GM23338 (cell line): ENCODE measurements around the gene MAP4K4. TPM values are rescaled to one million over a fixed set of nuclear protein-coding genes. Genes with fewer than 3 reads are reported as not detected.

Experiments used
- ATAC-seq: fragments of 200-7000 bp; cut with Tn5 transposase; 3 replicates; pipeline ENCODE4 v1.9.1; 2020
- DNase-seq: peaks from one replicate; pipeline ENCODE4 v3.0.0-alpha.2; 2015; ENCODE audit warnings: low spot score
- H2AFZ ChIP-seq: fragments of 200-600 bp; sonication (generic); 2 replicates; pipeline ENCODE4 v1.8.0; 2016; ENCODE audit warnings: antibody characterized with exemption, mild to moderate bottlenecking, moderate library complexity
- H3F3A ChIP-seq: fragments of 200-600 bp; sonication (generic); replicated peaks from 2 replicates; pipeline ENCODE4 v1.8.0; 2017; ENCODE audit warnings: antibody characterized with exemption, mixed run types, low read depth
- H3K27ac ChIP-seq: fragments of 200-600 bp; sonication (generic); 2 replicates; pipeline ENCODE4 v1.6.1; 2016; ENCODE audit warnings: low read depth
- H3K27me3 ChIP-seq: fragments of 200-600 bp; sonication (generic); 2 replicates; pipeline ENCODE4 v1.8.0; 2016; ENCODE audit warnings: mild to moderate bottlenecking, mixed run types, moderate library complexity; ENCODE audit not compliant: insufficient read depth
- H3K36me3 ChIP-seq: fragments of 200-600 bp; sonication (generic); 2 replicates; pipeline ENCODE4 v1.8.0; 2016; ENCODE audit warnings: mild to moderate bottlenecking; ENCODE audit not compliant: insufficient read depth
- H3K4me1 ChIP-seq: fragments of 200-600 bp; sonication (generic); 2 replicates; pipeline ENCODE4 v1.8.0; 2016; ENCODE audit warnings: mild to moderate bottlenecking, moderate library complexity; ENCODE audit not compliant: insufficient read depth
- H3K4me2 ChIP-seq: fragments of 200-600 bp; sonication (generic); 2 replicates; pipeline ENCODE4 v1.7.1; 2017; ENCODE audit warnings: mixed run types
- H3K4me3 ChIP-seq: fragments of 200-600 bp; sonication (generic); 2 replicates; pipeline ENCODE4 v1.6.1; 2016; ENCODE audit warnings: mixed run types
- H3K79me2 ChIP-seq: fragments of 200-600 bp; sonication (generic); replicated peaks from 2 replicates; pipeline ENCODE4 v1.8.0; 2017; ENCODE audit warnings: mild to moderate bottlenecking; ENCODE audit not compliant: insufficient read depth
- H3K9me2 ChIP-seq: fragments of 200-600 bp; sonication (generic); 2 replicates; pipeline ENCODE4 v1.8.0; 2017; ENCODE audit not compliant: insufficient read depth
- H4K20me1 ChIP-seq: fragments of 200-600 bp; sonication (generic); replicated peaks from 2 replicates; pipeline ENCODE4 v1.8.0; 2017; ENCODE audit warnings: mild to moderate bottlenecking; ENCODE audit not compliant: insufficient read depth
- H3K27ac Mint-ChIP-seq: 2 replicates; pipeline ENCODE4 v1.8.0; 2020; ENCODE audit warnings: inconsistent platforms, mild to moderate bottlenecking, moderate library complexity, mixed read lengths
- H3K27me3 Mint-ChIP-seq: 3 replicates; pipeline ENCODE4 v1.8.0; 2022; ENCODE audit warnings: low read depth, mild to moderate bottlenecking, moderate library complexity, mixed read lengths, inconsistent platforms; ENCODE audit not compliant: insufficient read depth, poor library complexity
- H3K36me3 Mint-ChIP-seq: 3 replicates; pipeline ENCODE4 v1.8.0; 2021; ENCODE audit warnings: low read depth, mild to moderate bottlenecking, inconsistent platforms, moderate library complexity, mixed read lengths
- H3K4me1 Mint-ChIP-seq: 3 replicates; pipeline ENCODE4 v1.8.0; 2020; ENCODE audit warnings: mild to moderate bottlenecking, inconsistent platforms, mixed read lengths
- H3K4me3 Mint-ChIP-seq: 3 replicates; pipeline ENCODE4 v1.8.0; 2021; ENCODE audit warnings: moderate library complexity, mild to moderate bottlenecking, inconsistent platforms, mixed read lengths
- H3K9me3 Mint-ChIP-seq: 3 replicates; pipeline ENCODE4 v1.8.0; 2020; ENCODE audit warnings: moderate library complexity, mild to moderate bottlenecking, inconsistent platforms, mixed read lengths
- CREB1 ChIP-seq: fragments of 250-450 bp; sonication (Bioruptor Pico); IDR thresholded peaks from 2 replicates; pipeline ENCODE4 v1.5.0; 2020; ENCODE audit warnings: low read depth, mild to moderate bottlenecking, moderate library complexity
- CTCF ChIP-seq, 2 experiments: fragments of 200-600 bp in 1 of 2; sonication (generic) in 1 of 2; conservative IDR thresholded peaks; 2 replicates each; pipeline versions ENCODE4 v1.5.1 to v1.6.1; 2016 to 2017; ENCODE audit warnings: antibody characterized with exemption in 2 of 2, low read depth in 2 of 2, mild to moderate bottlenecking in 2 of 2, moderate library complexity in 1 of 2
- ETS1 ChIP-seq: IDR thresholded peaks from 2 replicates; pipeline ENCODE4 v1.6.1; 2016; ENCODE audit warnings: antibody characterized with exemption
- NANOG ChIP-seq: IDR thresholded peaks from 2 replicates; pipeline ENCODE4 v1.6.1; 2016; ENCODE audit warnings: antibody characterized with exemption, borderline replicate concordance
- POLR2AphosphoS5 ChIP-seq: IDR thresholded peaks from 2 replicates; pipeline ENCODE4 v1.6.1; 2016; ENCODE audit warnings: antibody characterized with exemption, low read depth
- REST ChIP-seq: IDR thresholded peaks from one replicate; pipeline ENCODE4 v1.6.1; 2018; ENCODE audit warnings: antibody characterized with exemption; ENCODE audit not compliant: unreplicated experiment
- STAT1 ChIP-seq: IDR thresholded peaks from one replicate; pipeline ENCODE4 v1.6.1; 2016; ENCODE audit warnings: antibody characterized with exemption; ENCODE audit not compliant: unreplicated experiment
- ZNF331 ChIP-seq: fragments of 250-450 bp; sonication (Bioruptor Pico); IDR thresholded peaks from 2 replicates; pipeline ENCODE4 v1.5.0; 2020; ENCODE audit warnings: low read depth, mild to moderate bottlenecking, moderate library complexity
- polyA plus RNA-seq: library from polyadenylated mRNA; unstranded; fragments of >200 nt; fragmentation: Nextera tagmentation; extraction: Ambion mirVana; gene quantifications from 2 replicates; pipeline ENCODE4 v1.2.1, GENCODE V29; 2016
- total RNA-seq: library from RNA; depleted of rRNA; stranded (reverse); fragments of >200 nt; shearing (Covaris generic); gene quantifications from 2 replicates; pipeline ENCODE4 v1.2.3, GENCODE V29; 2014

The MAP4K4 gene
- total and polyA plus RNA-seq, 2 experiments from 2014 or later = 34.6 to 99.2 TPM

- no peak for TF ChIP-seq ETS1
- TF ChIP-seq ZNF331 (CRISPR knock-in tag) = no peak
- TF ChIP-seq NANOG = no peak
- no peak for TF ChIP-seq CREB1
Observed at GRCh38 chr2:101807242-101807641, 109.7 kb downstream of the MAP4K4 start (continued).

DNA sequence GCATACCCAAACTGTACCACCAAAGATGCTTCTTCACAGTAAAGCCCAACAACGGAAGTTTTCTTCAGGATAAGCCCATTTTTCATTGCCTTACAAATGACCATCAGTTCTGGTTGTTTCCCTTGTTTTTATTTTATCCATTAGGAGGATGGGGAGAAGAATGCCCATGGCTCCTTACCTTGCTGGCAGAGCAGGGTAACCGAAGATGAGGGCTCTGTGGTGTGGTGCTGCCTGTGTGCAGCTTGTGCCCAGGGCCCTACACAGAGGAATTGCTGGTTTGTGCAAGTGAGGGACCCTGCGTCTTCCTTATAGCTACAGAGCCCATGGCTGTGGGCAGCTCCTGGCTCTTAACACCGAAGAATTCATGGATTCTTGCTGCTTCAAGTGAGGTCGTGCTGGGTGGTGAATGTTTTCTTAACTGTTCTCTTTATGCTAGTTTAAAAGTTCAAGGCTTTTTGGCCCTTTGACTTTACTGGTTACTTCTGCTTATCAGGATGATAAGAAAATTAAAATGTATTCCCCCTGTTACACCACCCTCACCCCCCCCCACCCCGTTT is 110.6 kb downstream of the MAP4K4 start:
- Mint-ChIP-seq H3K36me3 (peaks cover 3% of the 10 kb centered on the region; the same call in 2 of the 3 replicates), H3K9me3 (no peaks in the 10 kb centered on the region), H3K27ac (peak overlapping the region; percentile 60; the same call in 1 of the 2 replicates), H3K4me1 (peaks cover 72% of the 10 kb centered on the region), H3K27me3 (peaks cover 2% of the 10 kb centered on the region), H3K4me3 (no peak overlapping the region)
- H2AFZ ChIP-seq = no peak overlapping the region
- TF ChIP-seq ETS1 (no peak), REST (no peak), STAT1 (no peak), NANOG (peak; percentile 21; the same call in 1 of the 2 replicates)
- peak overlapping the region; percentile 89 for H3K27ac ChIP-seq
- peak overlapping the region; percentile 68; the same call in 1 of the 2 replicates for H3K4me2 ChIP-seq
- no peaks in the 10 kb centered on the region for H3K9me2 ChIP-seq
- H3K4me3 ChIP-seq = no peak overlapping the region
- H3K4me1 ChIP-seq = peaks cover 72% of the 10 kb centered on the region
- ATAC-seq (peak; percentile 57), DNase-seq (peak; percentile 68)
- no peaks in the 10 kb centered on the region; the same call in 1 of the 2 replicates for H4K20me1 ChIP-seq
- H3K36me3 ChIP-seq = no peaks in the 10 kb centered on the region
- H3K27me3 ChIP-seq = no peaks in the 10 kb centered on the region
- H3F3A ChIP-seq = no peaks in the 10 kb centered on the region; the same call in 1 of the 2 replicates
- H3K79me2 ChIP-seq = peaks cover 94% of the 10 kb centered on the region

DNA sequence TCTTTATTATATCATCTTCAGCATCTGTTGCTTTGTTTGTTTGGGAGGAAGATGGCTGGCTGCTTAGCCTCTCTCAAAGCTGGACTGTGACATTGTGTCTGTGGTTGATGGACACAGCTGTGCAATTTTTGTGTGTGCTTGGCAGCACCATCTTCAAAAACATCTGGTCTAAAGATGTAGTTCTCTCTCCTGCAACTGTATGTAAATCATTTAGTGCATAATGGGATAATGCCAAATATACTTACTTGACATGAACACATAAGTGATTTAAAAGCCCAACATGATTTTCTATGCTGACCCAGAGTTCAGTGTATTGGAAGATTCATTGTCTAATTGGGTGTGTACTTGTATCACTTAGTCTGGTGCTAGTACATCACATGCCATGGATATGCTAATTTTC is 112.2 kb downstream of the MAP4K4 start:
- Mint-ChIP-seq H3K9me3 (no peaks in the 10 kb centered on the region), H3K27ac (no peak overlapping the region; the same call in 1 of the 2 replicates), H3K36me3 (peaks cover 3% of the 10 kb centered on the region; the same call in 2 of the 3 replicates), H3K4me3 (no peak overlapping the region), H3K4me1 (peaks cover 60% of the 10 kb centered on the region), H3K27me3 (peaks cover 2% of the 10 kb centered on the region)
- no peak for DNase-seq
- TF ChIP-seq ZNF331 (CRISPR knock-in tag) (no peak), POLR2AphosphoS5 (no peak), CTCF (conservative IDR thresholded peaks at IDR 0.05; ENCODE audit: low read depth in 2 of 2) (no peak)
- H3K36me3 ChIP-seq = no peaks in the 10 kb centered on the region
- no peaks in the 10 kb centered on the region for H3K9me2 ChIP-seq
- no peaks in the 10 kb centered on the region; the same call in 1 of the 2 replicates for H3F3A ChIP-seq
- no peak overlapping the region for H3K4me3 ChIP-seq
- H3K79me2 ChIP-seq = peaks cover 94% of the 10 kb centered on the region
- no peak for ATAC-seq
- peak overlapping the region; percentile 3 for H3K4me2 ChIP-seq
- no peaks in the 10 kb centered on the region; the same call in 1 of the 2 replicates for H4K20me1 ChIP-seq
- peaks cover 56% of the 10 kb centered on the region for H3K4me1 ChIP-seq
- H3K27me3 ChIP-seq = no peaks in the 10 kb centered on the region
- no peak overlapping the region for H2AFZ ChIP-seq
- H3K27ac ChIP-seq = 0 out of 2 replicates have a peak overlapping the region, but pooled peaks have one; percentile 21
